HepG2 (cell line): ENCODE results near the gene AGXT. TPM values are rescaled to one million over a fixed set of nuclear protein-coding genes. Genes with fewer than 3 reads are reported as not detected.
A peak's percentile ranks its signal among the peaks of the same experiment; 100 is the strongest.

Source experiments
- AGO2 ChIP-seq: fragments of 200-400 bp; formaldehyde crosslinking; optimal IDR thresholded peaks from 2 replicates; pipeline ENCODE3; 2017; ENCODE audit warnings: mild to moderate bottlenecking, low read depth, low read length, moderate library complexity
- ATF5 ChIP-seq: sonication (generic); formaldehyde crosslinking; IDR thresholded peaks from 2 replicates; pipeline ENCODE4 v1.4.0; 2020; ENCODE audit warnings: mild to moderate bottlenecking, low read depth, missing genetic modification reagents
- CENPX ChIP-seq: sonication (generic); formaldehyde crosslinking; IDR thresholded peaks from 2 replicates; pipeline ENCODE4 v1.9.0; 2021; ENCODE audit warnings: mild to moderate bottlenecking, missing genetic modification reagents, moderate library complexity
- CHD2 ChIP-seq: IDR thresholded peaks from 2 replicates; pipeline ENCODE4 v1.6.1; 2011; ENCODE audit warnings: low read depth, low read length, improper control_type of control experiment
- DNMT1 ChIP-seq: sonication (generic); formaldehyde crosslinking; IDR thresholded peaks from 2 replicates; pipeline ENCODE4 v1.5.1; 2020; ENCODE audit warnings: mild to moderate bottlenecking, missing genetic modification reagents
- HDAC6 ChIP-seq: fragments of 200-600 bp; sonication (generic); IDR thresholded peaks from 2 replicates; pipeline ENCODE4 v1.7.0; 2017; ENCODE audit warnings: mild to moderate bottlenecking, antibody characterized with exemption, low read length, low read depth
- HOXA3 ChIP-seq: sonication (generic); formaldehyde crosslinking; IDR thresholded peaks from 2 replicates; pipeline ENCODE4 v1.5.0; 2020; ENCODE audit warnings: missing genetic modification reagents
- IKZF1 ChIP-seq: fragments of 450-650 bp; IDR thresholded peaks from 2 replicates; pipeline ENCODE4 v1.7.1; 2016
- MTF1 ChIP-seq: sonication (generic); formaldehyde crosslinking; IDR thresholded peaks from 2 replicates; pipeline ENCODE4 v1.5.0; 2020; ENCODE audit warnings: missing genetic modification reagents
- RBFOX2 ChIP-seq: fragments of 200-400 bp; formaldehyde crosslinking; IDR thresholded peaks from 2 replicates; pipeline ENCODE4 v1.6.1; 2017; ENCODE audit warnings: low read depth, mild to moderate bottlenecking, low read length
- SATB2 ChIP-seq: sonication (generic); formaldehyde crosslinking; IDR thresholded peaks from 2 replicates; pipeline ENCODE4 v1.5.0; 2020; ENCODE audit warnings: missing genetic modification reagents
- SCMH1 ChIP-seq: sonication (generic); formaldehyde crosslinking; IDR thresholded peaks from 2 replicates; pipeline ENCODE4 v1.9.0; 2021; ENCODE audit warnings: missing genetic modification reagents, mild to moderate bottlenecking, borderline replicate concordance
- SPEN ChIP-seq: sonication (generic); formaldehyde crosslinking; IDR thresholded peaks from 2 replicates; pipeline ENCODE4 v1.5.1; 2020; ENCODE audit warnings: low read depth, mild to moderate bottlenecking, missing genetic modification reagents
- SUZ12 ChIP-seq: fragments of 150-350 bp; IDR thresholded peaks from 2 replicates; pipeline ENCODE4 v1.6.1; 2014; ENCODE audit warnings: low read depth, low read length
- ZBTB14 ChIP-seq: sonication (generic); formaldehyde crosslinking; IDR thresholded peaks from 2 replicates; pipeline ENCODE4 v1.4.0; 2020; ENCODE audit warnings: missing genetic modification reagents
- ZNF225 ChIP-seq: sonication (generic); formaldehyde crosslinking; IDR thresholded peaks from 2 replicates; pipeline ENCODE4 v1.4.0; 2020; ENCODE audit warnings: mild to moderate bottlenecking, missing genetic modification reagents
- ZNF234 ChIP-seq: sonication (generic); formaldehyde crosslinking; conservative IDR thresholded peaks from 2 replicates; pipeline ENCODE4 v1.5.1; 2020; ENCODE audit warnings: mild to moderate bottlenecking, missing genetic modification reagents
- ZNF326 ChIP-seq: sonication (generic); formaldehyde crosslinking; IDR thresholded peaks from 2 replicates; pipeline ENCODE4 v1.4.0; 2020; ENCODE audit warnings: missing genetic modification reagents, borderline replicate concordance
- ZNF333 ChIP-seq: sonication (generic); formaldehyde crosslinking; IDR thresholded peaks from 2 replicates; pipeline ENCODE4 v1.4.0; 2020; ENCODE audit warnings: mild to moderate bottlenecking, missing genetic modification reagents, borderline replicate concordance
- ZNF496 ChIP-seq: sonication (generic); formaldehyde crosslinking; IDR thresholded peaks from 2 replicates; pipeline ENCODE4 v1.8.1; 2023; ENCODE audit warnings: mild to moderate bottlenecking, moderate library complexity, missing genetic modification reagents; ENCODE audit not compliant: insufficient replicate concordance
- ZNF558 ChIP-seq: sonication (generic); formaldehyde crosslinking; IDR thresholded peaks from 2 replicates; pipeline ENCODE4 v1.9.0; 2022; ENCODE audit warnings: mild to moderate bottlenecking, missing genetic modification reagents, borderline replicate concordance
- ZNF746 ChIP-seq: sonication (generic); formaldehyde crosslinking; IDR thresholded peaks from 2 replicates; pipeline ENCODE4 v1.8.0; 2022; ENCODE audit warnings: mild to moderate bottlenecking, missing genetic modification reagents
- polyA plus RNA-seq, 8 experiments: library from polyadenylated mRNA; depleted of rRNA in 3 of 8; stranded (reverse) in 7 of 8; unstranded in 1 of 8; fragments of >200 nt; fragmentation: Illumina TruSeq in 4 of 8; extraction: Trizol in 4 of 8; gene quantifications; 2 replicates each; pipeline versions ENCODE4 v1.2.1 to v1.2.3, GENCODE V29; 2011 to 2016; ENCODE audit warnings: low read depth in 4 of 8, missing spikeins in 1 of 8, mixed read lengths in 1 of 8; ENCODE audit not compliant: insufficient read depth in 1 of 8
- total RNA-seq, 5 experiments: library from RNA; depleted of rRNA; stranded (reverse); fragments of >200 nt; fragmentation: Illumina TruSeq; extraction: Trizol; gene quantifications; 2 replicates each; pipeline ENCODE4 v1.2.3, GENCODE V29; 2016; ENCODE audit warnings: low read depth in 1 of 5
- TF ChIP-seq, protein P1 (sequence below): sonication (generic); formaldehyde crosslinking; IDR thresholded peaks from 2 replicates; pipeline ENCODE4 v1.4.0; 2020; ENCODE audit warnings: missing genetic modification reagents, borderline replicate concordance
- TF ChIP-seq, protein P2 (sequence below): sonication (generic); IDR thresholded peaks from 2 replicates; pipeline ENCODE4 v1.6.1; 2016; ENCODE audit warnings: low read depth, borderline replicate concordance
- TF ChIP-seq, protein P3 (sequence below): sonication (generic); formaldehyde crosslinking; IDR thresholded peaks from 2 replicates; pipeline ENCODE4 v1.4.0; 2020; ENCODE audit warnings: missing genetic modification reagents

Gene AGXT
- total and polyA plus RNA-seq, 2 of the 13 experiments (the other 11 are each of a cell fraction or from before 2014, with no cell fraction given) = 41.9 to 96.1 TPM

DNA sequence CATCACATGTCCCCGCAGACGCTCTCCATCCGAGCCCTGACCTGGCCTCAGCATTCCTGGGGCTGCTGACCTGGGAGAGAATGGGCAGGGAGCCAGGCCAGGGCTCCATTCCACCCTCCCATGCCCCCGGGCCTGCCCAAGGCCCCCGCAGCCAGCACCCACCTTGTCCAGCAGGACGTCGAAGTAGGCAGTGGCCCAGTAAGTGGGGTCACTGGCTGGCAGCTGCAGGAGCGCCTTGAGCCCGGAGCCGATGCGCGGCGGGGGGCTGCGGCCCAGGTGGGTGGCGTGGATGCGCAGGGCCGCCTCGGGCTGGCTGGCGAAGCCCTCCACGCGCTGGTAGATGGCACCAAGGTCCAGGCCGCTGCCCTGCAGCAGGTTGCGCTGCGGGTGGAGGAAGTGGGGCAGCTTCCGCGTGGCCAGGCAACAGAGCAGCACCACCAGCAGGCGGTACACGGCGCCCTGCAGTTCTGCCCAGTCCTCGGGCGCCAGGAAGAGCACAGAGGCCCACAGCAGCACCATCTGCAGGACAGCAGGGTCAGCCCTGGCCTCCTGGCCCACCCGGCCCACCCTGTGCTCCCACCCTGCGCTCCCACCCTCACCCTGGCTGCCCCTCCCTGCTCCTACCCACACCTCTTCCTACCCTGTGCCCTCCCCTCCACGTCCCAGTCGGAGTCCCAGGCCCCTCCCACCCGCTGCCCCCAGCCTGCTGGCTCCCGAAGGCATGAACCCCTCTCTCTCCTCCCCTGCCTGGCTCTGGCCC, 19.7 kb downstream of the AGXT start (continued):
- TF ChIP-seq ZNF326 = no peak
- TF ChIP-seq SPEN (CRISPR knock-in tag) = 0 out of 2 replicates have a peak, but pooled peaks have one; percentile 15
- TF ChIP-seq HOXA3 (CRISPR knock-in tag) = peak; percentile 45; the same call in 1 of the 2 replicates
- TF ChIP-seq ZNF558 = no peak
- TF ChIP-seq ZBTB14 (CRISPR knock-in tag) = no peak
- TF ChIP-seq CHD2 = peak; percentile 19; the same call in 1 of the 2 replicates
- TF ChIP-seq CENPX (CRISPR knock-in tag) = no peak
- no peak for TF ChIP-seq RBFOX2
- TF ChIP-seq MTF1 (CRISPR knock-in tag) = no peak
- TF ChIP-seq ZNF496 (CRISPR knock-in tag) = no peak
- no peak for TF ChIP-seq SUZ12
- no peak for TF ChIP-seq SCMH1 (CRISPR knock-in tag)
- no peak for TF ChIP-seq ATF5 (CRISPR knock-in tag)
- TF ChIP-seq ZNF225 (CRISPR knock-in tag) = no peak
- TF ChIP-seq, protein P1, sequence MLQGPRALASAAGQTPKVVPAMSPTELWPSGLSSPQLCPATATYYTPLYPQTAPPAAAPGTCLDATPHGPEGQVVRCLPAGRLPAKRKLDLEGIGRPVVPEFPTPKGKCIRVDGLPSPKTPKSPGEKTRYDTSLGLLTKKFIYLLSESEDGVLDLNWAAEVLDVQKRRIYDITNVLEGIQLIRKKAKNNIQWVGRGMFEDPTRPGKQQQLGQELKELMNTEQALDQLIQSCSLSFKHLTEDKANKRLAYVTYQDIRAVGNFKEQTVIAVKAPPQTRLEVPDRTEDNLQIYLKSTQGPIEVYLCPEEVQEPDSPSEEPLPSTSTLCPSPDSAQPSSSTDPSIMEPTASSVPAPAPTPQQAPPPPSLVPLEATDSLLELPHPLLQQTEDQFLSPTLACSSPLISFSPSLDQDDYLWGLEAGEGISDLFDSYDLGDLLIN = no peak
- no peak for TF ChIP-seq IKZF1
- TF ChIP-seq, protein P2, sequence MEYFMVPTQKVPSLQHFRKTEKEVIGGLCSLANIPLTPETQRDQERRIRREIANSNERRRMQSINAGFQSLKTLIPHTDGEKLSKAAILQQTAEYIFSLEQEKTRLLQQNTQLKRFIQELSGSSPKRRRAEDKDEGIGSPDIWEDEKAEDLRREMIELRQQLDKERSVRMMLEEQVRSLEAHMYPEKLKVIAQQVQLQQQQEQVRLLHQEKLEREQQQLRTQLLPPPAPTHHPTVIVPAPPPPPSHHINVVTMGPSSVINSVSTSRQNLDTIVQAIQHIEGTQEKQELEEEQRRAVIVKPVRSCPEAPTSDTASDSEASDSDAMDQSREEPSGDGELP = no peak
- TF ChIP-seq DNMT1 (CRISPR knock-in tag) = 0 out of 2 replicates have a peak, but pooled peaks have one; percentile 17
- TF ChIP-seq SATB2 (CRISPR knock-in tag) = no peak
- no peak for TF ChIP-seq ZNF333
- TF ChIP-seq AGO2 = no peak
- no peak for TF ChIP-seq HDAC6
- TF ChIP-seq, protein P3, sequence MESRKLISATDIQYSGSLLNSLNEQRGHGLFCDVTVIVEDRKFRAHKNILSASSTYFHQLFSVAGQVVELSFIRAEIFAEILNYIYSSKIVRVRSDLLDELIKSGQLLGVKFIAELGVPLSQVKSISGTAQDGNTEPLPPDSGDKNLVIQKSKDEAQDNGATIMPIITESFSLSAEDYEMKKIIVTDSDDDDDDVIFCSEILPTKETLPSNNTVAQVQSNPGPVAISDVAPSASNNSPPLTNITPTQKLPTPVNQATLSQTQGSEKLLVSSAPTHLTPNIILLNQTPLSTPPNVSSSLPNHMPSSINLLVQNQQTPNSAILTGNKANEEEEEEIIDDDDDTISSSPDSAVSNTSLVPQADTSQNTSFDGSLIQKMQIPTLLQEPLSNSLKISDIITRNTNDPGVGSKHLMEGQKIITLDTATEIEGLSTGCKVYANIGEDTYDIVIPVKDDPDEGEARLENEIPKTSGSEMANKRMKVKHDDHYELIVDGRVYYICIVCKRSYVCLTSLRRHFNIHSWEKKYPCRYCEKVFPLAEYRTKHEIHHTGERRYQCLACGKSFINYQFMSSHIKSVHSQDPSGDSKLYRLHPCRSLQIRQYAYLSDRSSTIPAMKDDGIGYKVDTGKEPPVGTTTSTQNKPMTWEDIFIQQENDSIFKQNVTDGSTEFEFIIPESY = peak; percentile 99
- TF ChIP-seq ZNF746 = no peak
- no peak for TF ChIP-seq ZNF234 (CRISPR knock-in tag)
